HG03064 (cell line): ENCODE data around the gene SKAP1.
A peak's percentile ranks its signal among the peaks of the same experiment; 100 is the strongest.

Experiments
- ATAC-seq: cut with Tn5 transposase; IDR thresholded peaks from one replicate; pipeline ENCODE4 v1.9.1; 2021; ENCODE audit warnings: low read depth; ENCODE audit not compliant: unreplicated experiment

SKAP1 gene

DNA sequence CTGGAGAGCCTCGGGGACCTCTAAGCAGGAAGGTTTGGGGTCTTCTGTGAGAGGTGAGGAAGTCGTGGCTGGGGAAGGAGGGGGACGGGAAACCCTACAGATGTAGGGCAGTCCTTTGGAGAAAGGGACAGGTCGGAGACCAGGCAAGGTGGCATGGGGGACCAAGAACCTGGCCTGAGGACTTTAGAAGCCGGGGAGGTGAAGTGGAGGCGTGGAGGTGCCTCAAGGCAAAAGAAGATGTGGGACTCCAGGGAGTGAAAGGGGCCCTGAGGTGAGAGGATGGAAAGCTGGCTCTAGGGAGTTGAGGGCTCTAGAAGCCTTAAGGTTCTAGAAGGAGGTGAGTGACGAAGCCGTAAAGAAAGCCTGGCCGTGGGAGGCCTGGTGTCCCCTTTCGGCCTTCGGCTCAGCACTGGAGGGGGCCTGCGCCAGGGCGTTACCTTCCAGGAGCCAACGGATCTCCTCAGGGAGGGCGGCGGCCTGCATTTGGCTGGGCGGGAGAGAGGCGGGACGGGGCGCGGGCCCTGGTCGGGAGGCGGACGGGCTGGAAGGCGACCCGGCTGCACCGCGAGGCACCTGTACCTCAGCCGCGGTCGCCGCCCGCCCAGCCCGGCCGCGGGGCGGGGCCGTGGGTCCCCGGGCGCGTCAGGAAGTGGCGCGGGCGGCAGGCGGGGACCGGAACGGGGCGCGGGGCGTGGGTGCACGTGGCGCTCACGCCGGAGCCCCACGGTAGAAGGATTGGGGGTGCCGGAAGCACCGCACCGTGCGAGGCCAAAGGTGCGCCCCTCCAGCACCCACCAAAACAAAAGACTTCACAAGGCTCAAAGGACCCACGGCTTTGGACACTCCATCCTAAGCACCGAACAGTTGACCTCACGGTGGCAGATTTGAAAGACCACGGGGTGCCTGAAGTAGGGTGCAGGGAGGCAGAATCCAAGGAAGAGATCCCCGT is at the start of gene SKAP1:
SKAP1 (minus strand) TSS at position 577 of the 949 bp plus-strand sequence.
- ATAC-seq = peak; percentile 45

DNA sequence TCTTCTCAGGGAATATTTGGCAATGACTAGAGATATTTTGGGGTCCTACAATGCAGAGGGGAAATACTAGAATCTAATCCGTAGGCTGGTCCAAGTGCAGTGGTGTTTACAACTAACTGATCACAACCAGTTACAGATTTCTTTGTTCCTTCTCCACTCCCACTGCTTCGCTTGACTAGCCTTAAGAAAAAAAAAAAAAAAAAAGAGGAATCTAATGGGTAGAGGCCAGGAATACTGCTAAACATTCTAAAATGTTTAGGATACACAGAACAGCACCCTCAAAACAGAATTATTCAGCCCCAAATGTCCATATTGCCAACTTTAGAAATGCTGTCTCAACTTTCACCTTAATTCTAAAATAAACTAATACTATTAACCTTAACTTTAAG is 49.0 kb upstream of the SKAP1 start:
- no peak for ATAC-seq

DNA sequence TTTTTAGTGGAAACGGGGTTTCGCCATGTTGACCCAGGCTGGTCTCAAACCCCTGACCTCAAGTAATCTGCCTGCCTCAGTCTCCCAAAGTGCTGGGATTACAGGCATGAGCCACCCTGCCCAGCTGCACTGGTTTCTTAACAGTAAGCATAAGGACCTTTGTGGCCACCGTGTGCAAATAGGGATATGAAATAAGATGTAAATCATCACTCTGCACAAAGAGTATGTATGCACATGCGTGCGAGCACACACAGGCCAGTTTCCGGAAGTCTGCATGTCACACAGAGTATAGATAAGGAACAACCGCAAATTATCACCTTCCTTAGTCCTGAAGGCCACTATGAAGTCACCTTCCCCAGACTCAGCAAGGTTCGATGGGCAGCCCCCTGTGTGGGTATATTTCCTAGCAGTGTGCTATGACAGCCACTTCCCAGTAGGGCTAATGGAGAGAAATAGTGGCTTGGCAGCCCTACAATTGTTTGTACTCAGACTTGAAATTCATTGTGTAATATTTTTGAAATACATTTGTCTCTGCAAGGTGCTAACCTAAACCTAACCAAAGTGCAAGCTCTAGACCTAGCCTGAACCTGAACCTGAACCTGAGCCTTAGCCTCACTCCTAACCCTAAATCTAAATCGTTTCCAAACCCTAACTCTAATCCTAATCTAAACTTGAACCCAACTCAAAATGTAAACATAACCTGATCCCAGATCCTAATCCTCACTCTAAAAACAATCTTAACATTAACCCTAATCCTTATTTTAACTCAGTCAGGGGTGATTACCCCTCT is 48.4 kb upstream of the SKAP1 start:
- ATAC-seq = peak; percentile 73

DNA sequence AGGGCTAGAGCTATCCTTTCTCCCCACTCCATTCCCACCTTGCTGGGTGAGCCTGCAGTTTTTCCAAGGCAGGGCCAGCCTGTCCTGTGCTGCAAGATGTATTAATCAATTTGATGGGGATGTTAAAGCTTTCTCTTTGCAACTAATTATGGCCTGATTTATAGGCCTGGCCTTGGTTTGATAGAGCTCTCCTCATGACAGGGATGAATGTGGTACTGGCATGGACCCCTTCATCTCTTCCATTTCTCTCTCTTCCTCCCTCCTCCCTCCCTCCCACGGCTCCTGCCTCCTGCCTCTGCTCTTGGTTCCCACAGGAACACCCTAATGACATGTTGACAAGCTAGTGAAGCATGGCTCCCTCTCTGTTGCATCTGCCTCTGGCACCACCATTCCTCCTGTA is 47.2 kb upstream of the SKAP1 start:
- ATAC-seq = no peak

DNA sequence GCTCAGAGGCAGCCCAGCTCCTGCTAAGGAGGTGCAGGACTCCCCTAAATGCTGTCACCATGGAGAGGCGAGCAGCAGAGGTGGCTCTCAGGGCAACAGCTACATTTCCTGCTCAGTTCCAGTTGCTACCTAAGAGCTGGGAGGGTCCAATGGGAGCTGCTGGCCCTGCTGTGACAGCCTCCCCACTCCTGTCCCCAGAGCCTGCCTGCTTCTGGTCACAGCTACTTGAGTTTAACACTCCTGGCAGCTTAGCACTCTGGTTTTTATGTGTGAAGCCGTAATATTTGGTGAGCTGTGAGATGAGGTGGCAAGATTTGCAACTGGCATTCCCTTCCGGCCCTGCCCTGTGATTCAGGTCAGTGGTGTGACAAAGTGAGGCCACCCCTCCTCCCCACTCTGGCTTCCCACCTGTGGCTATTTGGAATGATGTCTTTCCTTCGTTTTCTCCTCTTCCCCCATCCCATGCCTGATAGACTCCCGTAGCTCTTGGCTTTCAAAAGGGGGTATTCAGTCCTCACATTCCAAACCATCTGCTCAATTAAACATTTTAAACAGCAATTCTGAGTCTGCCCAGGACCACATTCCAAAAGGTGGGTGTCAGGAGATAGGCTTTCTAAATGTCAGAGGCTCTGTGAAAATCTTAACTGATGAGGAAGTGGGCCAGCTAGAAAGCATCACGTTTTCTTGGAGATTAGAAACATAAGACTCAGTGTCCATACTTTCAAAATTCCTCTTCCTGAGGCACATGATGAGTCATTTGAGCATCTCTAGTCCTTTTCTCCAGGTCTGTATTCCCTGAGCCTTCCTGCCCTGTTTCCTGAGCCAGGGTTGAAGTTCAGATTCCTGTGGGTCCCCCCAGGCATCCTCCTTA is 42.6 kb upstream of the SKAP1 start:
- ATAC-seq = no peak

DNA sequence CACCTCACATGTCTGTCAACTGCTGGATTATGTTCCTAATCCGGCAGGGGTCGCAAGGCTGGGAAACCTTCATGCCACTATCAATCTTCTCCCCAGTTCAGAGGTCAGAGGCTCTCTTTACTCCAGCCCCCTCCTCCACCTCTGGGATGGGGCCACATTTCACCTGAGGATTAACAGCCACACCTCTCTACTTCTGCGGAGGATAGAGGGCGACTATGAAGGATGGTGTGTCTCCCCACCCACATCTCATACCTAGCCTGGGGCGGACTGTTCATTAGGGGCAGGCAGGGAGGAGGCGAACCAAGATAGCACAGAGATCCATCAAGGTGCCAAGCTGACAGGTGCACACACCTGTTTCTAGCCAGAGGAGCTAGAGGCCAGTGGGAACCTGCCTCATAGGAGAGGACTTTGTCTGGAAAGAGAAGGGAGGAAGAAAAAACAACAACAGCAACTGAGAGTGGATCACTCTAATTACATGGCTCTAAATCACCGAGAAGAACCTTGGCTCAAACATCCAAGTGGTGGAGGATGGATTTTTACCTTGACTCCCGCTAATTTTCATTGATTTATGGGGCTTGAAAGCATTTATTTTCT is 41.9 kb upstream of the SKAP1 start:
- ATAC-seq = no peak

DNA sequence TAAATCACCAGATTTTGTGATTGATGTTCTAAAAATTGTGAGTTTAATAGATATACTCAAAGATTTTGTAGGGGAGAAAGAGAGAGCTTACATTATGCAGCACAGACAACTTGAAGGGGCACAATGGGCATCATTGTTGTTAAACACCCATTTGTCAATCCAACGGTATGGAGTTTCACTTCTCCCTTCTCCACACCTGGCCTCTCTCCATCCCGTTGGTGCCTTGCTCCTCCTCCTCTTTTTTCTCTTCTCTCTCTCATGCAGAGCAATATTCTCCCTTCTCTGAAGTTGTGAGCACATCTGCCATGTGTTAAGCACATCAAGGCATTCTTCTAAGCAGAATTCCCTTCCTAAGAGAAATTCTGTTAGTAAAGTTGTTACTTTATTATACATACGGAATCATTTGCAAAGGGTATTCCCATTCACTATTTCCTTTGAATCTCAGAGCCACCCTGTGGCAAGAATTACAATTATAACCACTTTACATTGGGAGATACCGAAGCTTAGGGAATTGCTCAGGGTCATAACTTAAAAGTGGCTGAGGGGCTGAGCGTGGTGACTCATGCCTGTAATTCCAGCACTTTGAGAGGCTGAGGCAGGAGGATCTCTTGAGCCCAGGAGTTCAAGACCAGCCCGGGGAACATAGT is 40.5 kb upstream of the SKAP1 start:
- ATAC-seq = no peak

DNA sequence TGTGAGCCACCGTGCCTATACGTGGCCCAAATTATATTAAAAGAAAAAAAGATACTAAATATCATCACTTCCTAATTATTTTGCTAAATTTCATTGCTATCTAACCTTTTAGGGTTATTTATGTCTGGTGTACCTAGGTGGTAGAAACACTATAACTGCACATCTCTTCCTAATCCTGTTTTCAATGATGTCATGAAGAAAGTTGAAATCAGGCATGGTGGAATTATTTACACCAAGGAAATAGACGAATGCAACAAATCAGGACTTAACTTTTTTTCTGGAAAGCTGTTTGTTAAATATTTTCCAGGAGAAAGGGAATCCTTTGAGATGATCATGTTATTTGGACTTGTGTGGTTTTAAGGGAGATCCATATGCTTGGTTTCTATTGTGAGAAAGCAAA is 39.2 kb upstream of the SKAP1 start:
- no peak for ATAC-seq

DNA sequence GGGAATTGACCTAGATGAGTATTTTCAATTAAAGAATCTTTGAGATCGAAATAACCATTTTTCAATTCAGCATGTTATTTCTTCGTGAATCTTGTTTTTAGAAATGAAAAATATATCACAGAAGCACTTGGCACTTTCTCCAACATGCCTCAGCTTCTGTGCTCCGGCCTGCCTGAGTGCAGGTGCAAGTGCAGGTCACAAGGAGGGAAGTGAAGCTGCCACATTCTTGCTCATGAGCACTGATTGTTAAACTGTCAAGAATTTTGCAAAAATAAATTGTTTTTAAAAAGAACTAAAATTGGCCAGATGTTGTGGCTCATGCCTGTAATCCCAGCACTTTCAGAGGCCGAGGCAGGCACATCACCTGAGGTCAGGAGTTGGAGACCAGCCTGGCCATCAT is 38.3 kb upstream of the SKAP1 start:
- no peak for ATAC-seq

DNA sequence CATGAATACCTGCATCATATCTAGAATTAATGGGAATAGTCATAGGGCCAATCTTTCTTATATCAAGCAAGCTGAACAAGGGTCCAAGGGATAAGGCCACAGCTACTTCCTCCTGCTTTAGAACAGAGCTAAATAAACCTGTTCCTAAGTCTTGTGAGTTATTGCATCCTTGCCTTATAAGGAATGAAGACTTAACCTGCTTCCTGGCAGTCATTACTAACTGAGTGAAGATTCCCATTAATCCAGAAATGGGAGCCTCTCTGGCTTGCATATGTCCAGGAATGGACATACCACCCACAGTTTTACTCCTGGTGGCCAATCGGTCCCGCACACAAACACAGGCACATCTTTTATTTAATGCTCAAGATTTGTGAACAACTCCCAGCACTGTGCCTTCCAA is 35.9 kb upstream of the SKAP1 start:
- no peak for ATAC-seq

DNA sequence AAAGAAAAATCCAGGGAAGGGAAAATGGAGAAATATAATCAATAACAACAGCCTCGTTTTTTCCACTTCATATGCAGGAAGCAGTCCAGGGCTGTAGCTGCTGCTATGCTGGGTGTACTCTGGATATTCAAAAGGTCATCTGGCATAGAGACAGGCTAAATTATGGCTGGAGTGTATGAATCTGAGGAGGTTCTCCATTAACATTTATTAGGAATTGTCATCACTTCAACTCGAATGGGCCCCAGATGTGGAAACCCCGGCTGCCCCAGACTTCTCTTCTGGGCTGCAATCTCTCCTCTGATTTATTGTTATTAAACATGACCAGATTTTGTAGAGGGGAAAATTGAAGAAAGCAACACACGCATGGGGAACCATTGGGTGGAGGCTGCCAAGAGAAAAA is 33.5 kb upstream of the SKAP1 start:
- ATAC-seq = no peak

DNA sequence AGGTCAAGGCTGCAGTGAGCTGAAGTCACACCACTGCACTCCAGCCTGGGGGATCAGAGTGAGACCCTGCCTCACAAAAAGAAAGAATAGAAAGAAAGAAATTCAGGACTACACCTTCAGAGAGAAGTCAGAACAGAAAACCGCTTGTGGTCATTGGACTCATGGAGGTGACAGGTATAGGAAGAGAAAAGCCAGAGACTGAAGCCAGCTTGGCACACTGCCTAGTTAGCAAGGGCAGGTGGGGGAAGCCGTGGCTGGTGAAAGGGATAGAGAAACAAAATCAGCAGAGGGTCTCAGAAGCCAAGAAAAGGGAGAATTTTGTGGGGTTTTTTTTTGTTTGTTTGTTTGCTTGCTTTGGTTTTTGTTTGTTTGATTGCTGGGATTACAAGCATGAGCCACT is 32.9 kb upstream of the SKAP1 start:
- ATAC-seq = no peak

DNA sequence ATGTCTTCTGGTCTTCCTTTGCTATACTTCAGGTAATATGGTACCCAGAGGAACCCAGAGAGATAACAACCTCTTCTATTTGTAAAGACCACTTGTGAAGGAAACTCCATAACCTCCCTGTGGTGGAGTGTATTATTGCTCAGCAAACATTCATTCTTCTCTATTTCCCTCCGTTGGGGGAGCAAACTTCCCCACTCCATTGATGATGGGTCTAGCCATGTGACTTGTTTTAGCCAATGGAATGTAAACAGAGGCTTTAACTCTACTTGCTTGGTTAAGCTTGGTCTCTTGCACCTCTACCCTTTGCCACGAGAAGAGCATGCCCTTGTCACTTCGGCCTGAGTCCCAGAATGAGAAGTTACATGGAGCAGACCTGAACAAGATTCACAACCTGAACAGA is 30.0 kb upstream of the SKAP1 start:
- ATAC-seq = no peak

DNA sequence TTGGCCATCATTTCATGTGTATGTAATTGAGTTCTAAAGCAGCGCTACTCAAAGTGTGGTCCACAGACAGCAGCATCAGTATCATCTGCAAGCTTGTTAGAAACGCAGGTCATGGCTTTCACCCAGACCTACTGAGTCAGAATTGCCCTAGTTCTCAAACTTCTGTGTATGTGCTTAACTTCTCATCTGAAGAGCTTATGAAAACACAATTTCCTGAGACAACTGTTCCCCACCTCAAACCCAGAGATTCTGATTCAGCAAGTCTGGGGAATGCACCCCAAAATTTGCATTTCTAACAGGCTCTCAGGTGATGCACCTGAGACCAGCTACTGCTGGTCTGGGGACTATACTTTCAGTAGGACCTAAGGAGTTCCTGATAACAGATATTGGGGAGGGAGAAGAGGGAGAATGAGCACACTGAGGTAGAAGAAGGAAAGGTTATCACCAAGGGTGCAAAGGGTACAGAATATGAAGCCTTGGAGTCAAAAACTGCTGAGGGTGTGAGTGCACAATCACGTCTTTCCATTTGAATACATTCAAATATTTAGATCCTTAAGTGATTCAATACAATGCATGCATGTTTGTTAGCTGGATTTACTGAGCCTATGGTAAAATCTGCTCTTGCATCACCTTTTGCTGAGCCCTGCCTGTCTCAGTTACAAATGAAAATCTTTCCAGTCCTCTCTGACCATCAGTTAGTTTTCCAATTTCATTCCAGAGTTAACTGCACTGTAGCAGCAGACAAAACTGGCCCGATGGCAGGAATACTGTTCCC is 29.2 kb upstream of the SKAP1 start:
- ATAC-seq = no peak

DNA sequence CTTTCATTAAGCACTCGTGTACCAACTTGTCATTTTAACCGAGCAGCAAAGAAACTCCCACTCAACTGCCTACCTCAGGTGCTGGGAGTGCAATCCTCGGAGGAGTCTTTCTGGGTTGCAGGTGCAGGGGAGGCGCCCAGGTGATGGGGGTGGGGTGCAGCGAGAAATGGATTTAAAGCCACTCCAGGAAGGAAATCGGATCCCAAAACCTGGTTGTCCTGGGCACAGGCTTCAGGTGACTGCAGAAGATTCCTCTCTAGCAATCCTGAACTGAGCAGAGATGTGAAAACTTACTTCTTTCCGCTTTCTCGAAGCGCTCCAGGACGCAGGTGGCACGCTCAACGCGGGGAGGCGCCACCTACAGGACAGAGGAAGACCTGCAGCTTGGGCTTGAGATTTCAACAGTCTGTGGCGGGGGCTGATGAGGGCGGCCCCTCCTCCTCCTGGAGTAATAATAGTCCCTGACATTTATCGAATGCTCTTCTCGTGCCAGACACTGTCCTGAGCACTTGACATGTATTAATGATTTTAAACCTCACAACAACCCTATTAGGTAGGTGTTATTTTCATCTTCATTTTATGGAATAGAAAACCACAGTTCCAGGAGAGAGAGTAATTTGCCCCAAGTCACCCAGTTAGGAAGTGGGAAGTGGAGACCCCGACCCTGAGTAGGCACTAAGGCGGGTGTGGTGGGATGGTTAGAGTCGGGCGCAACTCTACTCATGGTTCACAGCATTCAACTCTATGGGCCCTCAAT is 27.2 kb upstream of the SKAP1 start:
- ATAC-seq = no peak

DNA sequence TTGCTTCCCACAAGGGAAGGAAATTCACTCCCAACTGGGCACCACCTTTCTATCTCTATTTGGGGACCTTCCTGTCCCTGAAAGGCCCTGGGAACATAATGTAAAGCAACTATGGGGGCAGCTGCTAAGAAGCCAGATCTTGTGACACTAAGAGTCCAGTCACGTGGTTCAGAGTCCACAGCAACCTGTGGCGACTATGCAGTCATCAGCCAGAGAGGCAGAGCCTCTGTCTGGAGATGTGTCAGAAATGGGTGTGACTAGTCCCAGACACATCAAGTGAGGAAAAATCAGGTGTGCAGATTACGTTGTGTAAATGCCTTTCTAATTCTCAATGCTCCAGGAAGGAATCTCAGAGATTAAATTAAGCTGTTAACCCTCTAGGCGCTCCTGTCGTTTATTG is 26.6 kb upstream of the SKAP1 start:
- ATAC-seq = no peak

DNA sequence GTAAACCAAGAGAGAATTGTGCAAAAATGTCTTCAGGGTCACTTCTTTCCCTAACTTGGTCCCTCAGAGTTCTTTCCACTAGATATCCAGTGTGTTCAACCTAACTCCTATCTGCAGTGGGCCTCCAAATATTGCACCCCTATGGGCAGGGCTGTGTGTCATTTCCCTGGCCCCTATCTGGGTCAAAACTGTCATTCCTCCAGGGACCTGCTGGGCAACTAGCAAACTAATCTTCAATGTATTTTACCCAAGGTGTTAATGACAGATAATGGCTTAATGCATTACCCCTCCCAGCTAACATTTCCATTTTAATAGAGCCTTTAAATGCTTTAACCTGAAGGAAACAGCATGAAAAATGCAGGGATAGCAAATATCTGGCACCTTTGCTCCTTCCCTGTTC is 25.8 kb upstream of the SKAP1 start:
- no peak for ATAC-seq

DNA sequence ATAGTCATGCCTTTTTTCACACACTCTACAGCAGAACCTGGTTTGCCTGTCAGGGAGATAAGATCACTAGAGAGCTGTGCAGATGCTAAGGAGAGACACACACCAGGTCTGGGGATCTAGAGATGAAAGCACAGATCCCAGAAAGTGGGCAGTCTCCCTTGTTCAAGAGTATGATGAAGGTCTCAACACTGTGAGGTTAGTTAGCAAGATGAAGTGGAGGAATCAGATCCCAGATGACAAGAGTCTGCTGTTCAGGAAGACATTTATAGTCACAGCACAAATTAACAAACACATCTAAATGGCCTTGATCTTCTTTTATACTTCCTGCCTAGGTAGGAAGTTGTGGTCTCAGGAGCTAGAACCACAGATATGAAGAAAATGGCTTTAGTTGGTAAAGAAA is 23.4 kb upstream of the SKAP1 start:
- no peak for ATAC-seq

DNA sequence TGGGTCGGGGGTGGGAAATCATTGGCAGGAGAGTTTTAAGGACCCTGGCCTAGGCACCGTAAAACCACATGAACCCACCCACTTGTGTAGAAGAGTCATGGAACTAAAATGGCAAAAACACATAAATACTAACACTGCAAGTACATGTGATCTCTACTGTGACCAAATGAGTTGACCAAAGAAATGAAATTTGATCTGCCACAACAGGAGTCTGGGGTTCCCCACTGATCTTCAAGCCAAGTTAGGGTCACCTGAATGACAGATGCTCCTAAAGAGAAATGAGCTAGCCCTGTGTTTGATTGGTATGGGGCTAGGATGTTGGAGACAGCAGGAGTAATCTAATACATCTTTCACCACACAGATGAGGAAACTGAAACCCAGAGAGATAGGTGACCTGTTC is 21.5 kb upstream of the SKAP1 start:
- no peak for ATAC-seq
